HG02610 (cell line): ENCODE results near the gene DNMT3A.

ENCODE experiments used
- ATAC-seq: cut with Tn5 transposase; IDR thresholded peaks from one replicate; pipeline ENCODE4 v1.9.1; 2021; ENCODE audit warnings: mild to moderate bottlenecking, moderate library complexity; ENCODE audit not compliant: unreplicated experiment

Gene DNMT3A

GRCh38 chr2:25347846-25348245 lies 6.1 kb upstream of the DNMT3A start:
- no peak for ATAC-seq

- no peak for ATAC-seq
Observed at GRCh38 chr2:25347205-25347815, 5.6 kb upstream of the DNMT3A start.

- no peak for ATAC-seq
Observed at GRCh38 chr2:25343187-25343825, 1.6 kb upstream of the DNMT3A start.

GRCh38 chr2:25342372-25343186 lies 854 bp upstream of the DNMT3A start:
- peak; percentile 72 for ATAC-seq

- peak; percentile 25 for ATAC-seq
Observed at GRCh38 chr2:25341011-25341727, 556 bp downstream of the DNMT3A start.

- ATAC-seq: no peak
Observed at GRCh38 chr2:25340181-25340921, 1.4 kb downstream of the DNMT3A start.

- ATAC-seq: no peak
Observed at GRCh38 chr2:25339791-25340180, 1.9 kb downstream of the DNMT3A start.

GRCh38 chr2:25339211-25339674 lies 2.5 kb downstream of the DNMT3A start:
- no peak for ATAC-seq

- no peak for ATAC-seq
Observed at GRCh38 chr2:25338401-25338800, 3.3 kb downstream of the DNMT3A start.

- ATAC-seq: no peak
Observed at GRCh38 chr2:25337891-25338290, 3.8 kb downstream of the DNMT3A start.

- ATAC-seq: no peak
Observed at GRCh38 chr2:25337276-25337675, 4.4 kb downstream of the DNMT3A start.

- ATAC-seq: no peak
Observed at GRCh38 chr2:25336383-25336841, 5.3 kb downstream of the DNMT3A start.

GRCh38 chr2:25335971-25336370 lies 5.8 kb downstream of the DNMT3A start:
- ATAC-seq: no peak

- ATAC-seq: no peak
Observed at GRCh38 chr2:25335204-25335603, 6.5 kb downstream of the DNMT3A start.

- ATAC-seq: no peak
Observed at GRCh38 chr2:25334482-25334881, 7.2 kb downstream of the DNMT3A start.

GRCh38 chr2:25333981-25334380 lies 7.7 kb downstream of the DNMT3A start:
- ATAC-seq: no peak

- no peak for ATAC-seq
Observed at GRCh38 chr2:25332571-25332970, 9.2 kb downstream of the DNMT3A start.

GRCh38 chr2:25331686-25332365 lies 9.9 kb downstream of the DNMT3A start:
- peak; percentile 43 for ATAC-seq

- ATAC-seq: no peak
Observed at GRCh38 chr2:25330937-25331336, 10.8 kb downstream of the DNMT3A start.

GRCh38 chr2:25330273-25330672 lies 11.5 kb downstream of the DNMT3A start:
- no peak for ATAC-seq
